GM21528 (cell line): ENCODE results near the gene SERGEF.
"Not testable (repeated sequence)": the region's sequence is repeated elsewhere in the genome, so short reads cannot be mapped to it uniquely, and the experiment has no call there.

Source experiments
- ATAC-seq: cut with Tn5 transposase; IDR thresholded peaks from one replicate; pipeline ENCODE4 v1.9.1; 2021; ENCODE audit warnings: mild to moderate bottlenecking, moderate library complexity; ENCODE audit not compliant: unreplicated experiment, low FRiP score

Gene SERGEF

DNA sequence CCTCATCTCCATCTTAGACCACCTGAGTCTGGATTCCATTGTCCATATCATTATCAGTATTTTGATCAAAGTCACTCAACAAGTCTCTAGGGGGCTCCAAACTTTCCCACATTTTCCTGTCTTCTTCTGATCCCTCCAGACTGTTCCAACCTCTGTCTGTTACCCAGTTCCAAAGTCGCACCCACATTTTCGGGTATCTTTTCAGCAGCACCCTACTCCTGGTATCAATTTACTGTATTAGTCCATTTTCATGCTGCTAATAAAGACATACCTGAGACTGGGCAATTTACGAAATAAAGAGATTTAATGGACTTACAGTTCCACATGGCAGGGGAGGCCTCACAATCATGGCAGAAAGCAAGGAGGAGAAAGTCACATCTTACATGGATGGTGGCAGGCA is 144.4 kb downstream of the SERGEF start:
- ATAC-seq = not testable (repeated sequence)

DNA sequence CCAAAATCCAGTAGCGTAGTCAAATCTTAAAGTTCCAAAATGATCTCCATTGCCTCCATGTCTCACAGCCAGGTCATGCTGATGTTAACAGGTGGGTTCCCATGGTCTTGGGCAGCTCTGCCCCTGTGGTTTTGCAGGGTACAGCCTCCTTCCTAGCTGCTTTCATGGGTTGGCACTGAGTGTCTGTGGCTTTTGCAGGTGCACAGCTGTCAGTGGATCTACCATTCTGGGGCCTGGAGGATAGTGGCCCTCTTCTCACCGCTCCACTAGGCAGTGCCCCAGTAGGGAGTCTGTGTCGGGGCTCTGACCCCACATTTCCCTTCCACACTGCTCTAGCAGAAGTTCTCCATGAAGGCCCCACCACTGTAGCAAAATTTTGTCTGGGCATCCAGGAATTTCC is 145.5 kb downstream of the SERGEF start:
- ATAC-seq = no peak

DNA sequence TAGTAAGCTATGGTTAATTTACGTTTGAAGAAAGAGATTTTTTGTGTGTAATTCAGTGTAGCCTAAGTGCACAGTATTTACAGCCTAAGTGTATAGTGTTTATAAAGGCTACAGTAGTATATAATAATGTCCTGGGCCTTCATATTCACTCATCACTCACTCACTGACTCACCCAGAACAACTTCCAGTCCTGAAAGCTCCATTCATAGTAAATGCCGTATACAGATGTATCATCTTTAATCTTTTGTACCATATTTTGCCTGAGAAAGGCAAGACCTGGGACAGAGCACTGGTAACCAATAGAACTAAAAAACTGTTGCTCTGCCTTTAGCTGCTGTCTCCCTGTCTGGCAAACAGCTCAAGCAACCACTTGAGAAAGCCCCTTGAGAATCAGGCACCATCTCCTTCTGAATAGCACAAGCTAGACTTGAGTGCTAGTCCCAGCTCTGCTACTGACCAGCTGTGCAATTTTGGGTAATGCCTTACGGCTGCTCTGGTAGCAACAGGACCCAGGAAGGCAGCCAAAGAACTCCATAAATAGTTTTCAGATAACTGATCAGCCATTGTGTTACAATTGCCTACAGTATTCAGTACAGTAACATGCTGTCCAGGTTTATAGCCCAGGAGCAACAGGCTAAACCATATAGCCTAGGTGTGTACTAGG is 146.9 kb downstream of the SERGEF start:
- no peak for ATAC-seq

DNA sequence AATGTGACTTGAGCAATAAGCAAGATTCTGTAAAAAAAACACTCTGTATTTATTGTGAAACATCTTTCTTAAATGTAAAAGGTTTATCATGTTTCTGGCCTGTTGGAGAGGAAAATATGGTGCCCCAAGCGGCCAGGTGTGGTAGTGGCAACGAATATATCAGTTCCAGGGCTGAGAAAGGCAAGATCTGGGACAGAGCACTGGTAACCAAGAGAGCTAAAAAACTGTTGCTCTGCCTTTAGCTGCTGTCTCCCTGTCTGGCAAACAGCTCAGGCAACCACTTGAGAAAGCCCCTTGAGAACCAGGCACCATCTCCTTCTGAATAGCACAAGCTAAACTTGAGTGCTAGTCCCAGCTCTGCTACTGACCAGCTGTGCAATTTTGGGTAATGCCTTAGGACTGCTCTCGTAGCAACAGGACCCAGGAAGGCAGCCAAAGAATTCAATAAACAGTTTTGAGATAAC is 148.3 kb downstream of the SERGEF start:
- ATAC-seq = no peak

DNA sequence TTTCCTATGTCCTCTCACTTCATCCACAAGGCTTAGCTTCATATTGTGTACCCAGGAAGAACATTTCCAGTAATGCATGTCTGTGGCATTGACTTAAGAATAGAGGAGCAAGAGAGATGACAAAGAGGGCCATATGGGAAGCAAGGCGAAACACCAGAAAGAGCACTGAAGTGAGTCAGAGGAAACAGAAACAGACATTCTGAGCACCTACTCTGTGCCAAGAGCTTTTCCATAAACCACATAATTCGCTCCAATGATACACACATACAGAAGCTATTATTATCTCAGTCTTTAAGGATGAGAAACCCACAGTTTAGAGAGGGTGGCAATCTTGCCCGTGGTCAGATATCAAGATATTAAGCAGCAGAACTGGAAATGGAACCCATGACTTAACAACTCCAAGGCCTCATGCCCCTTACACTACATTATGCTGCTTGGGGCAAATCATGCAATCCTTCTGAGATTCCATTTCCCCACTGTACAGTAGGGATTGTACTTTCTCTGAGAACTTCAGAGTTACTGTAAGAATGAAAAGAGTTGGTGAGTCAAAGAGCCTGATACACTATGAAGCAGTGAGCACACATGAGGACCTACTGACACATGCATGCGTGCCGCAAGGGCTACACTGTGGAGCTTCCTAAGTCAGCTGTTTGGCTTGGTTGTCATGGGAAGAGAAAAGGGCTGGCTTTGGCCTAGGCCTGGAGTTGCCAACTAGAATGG is 151.7 kb downstream of the SERGEF start:
- no peak for ATAC-seq

DNA sequence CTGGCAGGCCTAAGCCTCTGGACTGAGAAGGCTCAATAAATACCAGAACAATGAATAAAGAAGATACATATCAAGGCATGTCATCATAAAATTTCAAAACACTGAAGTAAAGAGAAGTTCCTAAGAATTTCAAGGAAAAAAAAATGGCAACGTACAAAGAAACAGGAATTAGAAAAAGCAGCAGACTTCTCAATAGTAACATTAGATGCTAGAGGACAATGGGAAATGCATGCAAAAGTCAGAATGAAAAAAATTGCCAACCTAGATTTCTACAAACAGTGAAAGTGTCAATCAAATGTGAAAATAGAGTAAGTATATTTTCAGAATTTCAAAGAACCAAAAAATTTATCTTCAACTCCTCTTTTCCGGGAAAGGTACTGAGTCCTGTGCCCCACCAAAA is 153.3 kb downstream of the SERGEF start:
- no peak for ATAC-seq

DNA sequence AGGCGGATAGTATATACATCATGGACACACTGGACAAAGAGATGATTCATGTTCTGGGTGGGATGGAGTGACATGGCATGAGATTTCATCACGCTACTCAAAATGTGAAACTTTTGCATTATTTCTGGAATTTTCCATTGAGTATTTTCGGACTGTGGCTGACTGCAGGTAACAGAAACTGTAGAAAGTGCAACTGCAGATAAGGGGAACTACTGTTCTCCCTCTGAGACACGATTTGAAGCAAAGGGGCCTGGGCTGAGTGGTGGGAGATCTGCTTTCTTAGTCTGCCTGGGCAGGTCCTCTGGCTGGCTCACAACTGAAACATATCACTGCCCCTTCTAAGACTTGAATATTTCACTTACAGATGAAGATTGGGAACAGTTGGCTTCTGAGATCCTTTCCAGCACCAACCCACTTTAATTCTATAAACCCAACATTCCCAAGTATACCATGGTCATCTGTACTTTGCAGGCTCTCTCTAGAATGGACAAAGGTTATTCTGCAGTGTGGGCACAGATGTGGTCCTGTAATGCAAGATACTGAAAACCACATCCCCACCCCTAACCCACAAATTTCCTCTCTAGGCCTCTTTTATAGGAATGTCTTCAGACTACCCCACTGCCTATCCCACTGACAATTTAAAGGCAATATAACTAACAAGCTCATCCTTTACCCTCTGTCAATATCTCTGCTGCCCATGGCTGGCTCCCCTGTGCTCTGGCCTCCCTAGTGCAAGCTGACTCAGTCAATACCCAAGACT is 157.1 kb downstream of the SERGEF start:
- no peak for ATAC-seq

DNA sequence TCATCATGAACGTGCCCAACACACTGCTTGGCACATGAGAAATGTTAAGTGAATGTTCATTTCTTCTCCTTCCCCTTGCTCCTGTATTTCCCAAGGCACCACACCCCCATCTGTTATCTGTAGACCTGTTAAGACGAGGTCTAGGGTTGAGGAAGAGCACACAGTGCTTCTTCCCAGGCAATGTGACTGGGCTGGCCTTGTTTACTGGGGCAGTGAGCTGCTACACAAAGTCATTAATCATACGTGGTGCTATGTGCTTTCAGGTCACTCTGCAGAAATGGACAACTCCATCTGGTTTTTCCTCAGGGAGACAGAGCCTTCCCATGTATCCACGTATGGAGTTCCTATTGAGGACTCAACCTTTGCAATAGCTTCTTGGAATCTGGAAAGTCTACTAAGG is 159.6 kb downstream of the SERGEF start:
- no peak for ATAC-seq

DNA sequence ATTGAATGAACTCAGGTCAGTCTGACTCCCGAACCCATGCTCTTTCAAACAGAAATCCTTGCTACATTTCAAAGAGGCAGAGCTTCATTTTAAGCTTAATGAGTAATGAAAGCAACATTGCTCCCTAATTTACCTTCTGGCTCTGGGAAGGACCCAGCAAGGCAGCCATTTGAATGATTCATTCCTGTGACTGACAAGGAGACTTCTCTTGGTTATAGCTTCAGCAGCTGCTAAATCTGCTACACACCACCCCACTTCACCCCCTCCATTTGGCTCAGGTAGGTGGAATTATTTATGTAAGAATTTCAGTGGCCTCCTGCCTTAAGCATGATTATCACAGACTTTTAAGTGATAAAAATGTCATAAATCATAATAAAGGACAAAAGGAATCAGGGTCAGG is 160.6 kb downstream of the SERGEF start:
- ATAC-seq = no peak

DNA sequence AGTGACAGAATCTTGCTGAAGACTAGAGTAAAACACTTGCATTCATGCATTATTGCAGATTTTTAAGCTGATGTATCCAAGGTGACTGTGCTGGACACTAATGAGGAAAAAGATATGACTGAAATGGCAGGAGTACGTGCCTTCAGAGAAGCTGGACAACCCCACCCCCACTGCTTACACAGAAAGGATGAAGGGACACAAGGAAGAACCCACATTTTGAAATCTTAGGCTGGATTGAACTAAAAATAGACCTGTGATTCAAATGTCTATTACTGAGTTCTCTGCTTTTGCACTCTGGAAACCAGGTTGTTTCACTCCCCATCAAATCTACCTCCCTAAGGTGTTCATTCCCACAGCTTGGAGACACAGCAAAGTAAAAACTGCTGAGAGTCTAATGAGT is 161.2 kb downstream of the SERGEF start:
- ATAC-seq = no peak

DNA sequence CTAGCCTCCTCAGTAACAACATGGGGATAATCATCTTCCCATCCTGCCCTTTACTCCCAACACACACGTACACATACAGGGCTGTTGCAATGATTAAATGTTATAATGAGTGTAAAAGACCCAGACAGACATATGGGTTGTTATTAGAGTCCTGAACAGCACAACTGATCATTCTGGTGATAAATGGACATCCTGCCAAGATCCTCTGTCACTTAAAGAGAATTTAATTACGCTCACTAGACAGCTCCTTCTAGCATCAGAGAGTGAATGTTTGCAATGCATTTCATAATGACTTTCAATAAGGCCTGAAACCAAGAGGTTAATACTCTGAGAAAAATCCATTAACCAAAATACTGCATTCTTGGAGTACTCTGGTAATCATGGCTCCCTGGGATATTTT is 162.5 kb downstream of the SERGEF start:
- no peak for ATAC-seq

DNA sequence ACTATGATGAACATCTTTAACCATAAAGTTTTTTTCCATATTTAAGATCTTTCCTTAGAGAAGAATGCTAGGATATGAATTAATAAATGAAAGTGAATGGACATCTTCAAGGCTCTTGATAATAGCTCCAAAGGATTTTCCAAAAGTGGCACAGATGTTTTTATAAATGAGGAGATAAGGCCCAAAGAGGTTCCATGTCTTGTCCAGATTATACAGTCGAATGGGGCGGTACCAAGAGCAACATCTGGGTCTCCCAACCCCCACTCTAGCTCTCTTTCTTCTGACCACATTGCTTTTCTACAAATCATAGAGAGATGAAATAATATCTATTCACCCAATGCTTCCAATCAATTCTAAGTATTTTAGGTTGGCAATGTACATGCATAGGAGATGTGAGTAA is 164.1 kb downstream of the SERGEF start:
- no peak for ATAC-seq

DNA sequence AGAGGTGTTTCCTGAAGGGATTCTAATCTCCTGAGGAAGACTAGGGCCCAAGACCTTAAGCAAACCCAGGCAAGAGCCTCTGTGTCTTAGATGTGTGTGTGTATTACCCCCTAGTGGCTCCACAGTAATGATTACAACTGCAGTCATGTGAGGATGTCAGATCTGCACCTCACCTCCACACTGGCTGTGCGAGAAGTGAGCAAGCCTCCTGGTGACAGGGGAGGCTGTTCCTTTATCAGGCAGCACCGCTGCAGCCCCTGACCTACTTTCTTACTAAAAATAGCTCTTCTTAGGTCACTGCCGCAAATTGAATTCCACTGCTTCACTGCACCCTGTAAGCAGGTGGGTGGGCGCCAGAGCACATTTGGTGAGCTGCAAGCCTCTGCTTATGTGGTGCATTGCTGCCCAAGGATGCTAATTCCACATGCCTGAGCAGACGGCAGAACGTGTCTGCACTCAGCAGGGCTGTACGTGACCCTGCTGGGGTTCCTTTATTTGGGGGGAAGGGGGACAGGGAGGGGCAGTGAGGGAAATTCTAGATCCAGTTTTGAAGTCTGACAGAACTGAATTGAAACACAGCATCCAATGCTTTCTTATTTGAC is 165.9 kb downstream of the SERGEF start:
- no peak for ATAC-seq

DNA sequence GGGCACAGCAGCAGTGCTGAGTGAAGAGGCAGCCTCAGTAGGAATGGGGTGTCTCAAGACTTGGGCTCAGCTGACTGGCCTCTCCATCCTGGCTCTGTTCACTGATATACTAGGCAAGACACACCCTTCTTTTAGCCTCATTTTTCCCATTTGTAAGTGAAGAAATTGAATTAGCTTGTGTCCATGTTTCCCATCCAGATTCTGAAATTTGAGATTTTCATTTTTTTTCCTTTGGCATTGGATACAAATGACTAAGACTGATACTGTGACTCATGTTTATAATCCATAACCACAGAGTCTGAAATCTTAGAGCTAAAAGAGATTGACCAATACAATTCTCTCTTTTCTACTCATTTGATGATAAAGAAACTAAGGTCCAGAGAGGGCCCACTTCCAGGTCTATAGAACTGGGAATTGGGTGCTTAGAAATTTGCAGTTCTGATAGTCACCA is 167.4 kb downstream of the SERGEF start:
- ATAC-seq = no peak

DNA sequence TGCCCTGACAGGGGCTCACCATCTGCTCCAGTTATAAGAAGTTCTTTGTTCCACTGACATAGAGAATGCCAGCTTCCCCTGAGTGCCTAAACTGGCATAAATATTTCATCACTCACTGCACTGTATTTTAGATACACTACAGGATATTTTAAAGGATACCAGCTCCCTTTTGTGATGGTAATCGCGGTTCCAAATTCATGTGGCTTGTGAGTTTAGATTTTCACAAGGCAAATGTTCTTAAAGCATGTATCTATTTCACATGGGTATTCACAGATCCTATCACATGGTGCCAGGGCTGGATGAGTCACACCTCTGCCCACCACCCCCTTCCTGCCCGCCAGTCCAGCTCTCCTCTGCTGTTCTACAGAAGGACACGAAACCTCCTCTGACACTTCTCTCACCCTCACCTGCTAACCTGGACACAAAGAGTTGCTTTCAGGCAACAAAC is 172.7 kb downstream of the SERGEF start:
- no peak for ATAC-seq

DNA sequence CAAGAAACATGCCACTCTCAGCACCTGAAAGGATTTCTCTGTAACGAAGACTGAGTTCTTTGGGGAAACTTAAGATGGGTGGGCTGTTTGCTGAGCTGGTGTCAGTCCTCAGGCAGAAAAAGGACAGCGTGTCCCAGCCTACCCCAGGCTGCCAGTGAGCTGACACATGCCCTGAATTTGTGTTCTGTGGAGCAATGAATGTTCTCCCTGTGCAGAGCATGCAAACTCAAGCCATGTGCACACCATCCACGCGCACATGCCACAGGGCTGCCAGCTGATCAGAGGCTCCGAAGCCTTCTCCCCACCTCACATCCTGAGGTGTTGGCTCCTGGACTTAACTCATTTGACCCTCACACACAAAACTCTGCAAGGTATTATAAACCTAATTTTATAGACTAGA is 173.4 kb downstream of the SERGEF start:
- no peak for ATAC-seq

DNA sequence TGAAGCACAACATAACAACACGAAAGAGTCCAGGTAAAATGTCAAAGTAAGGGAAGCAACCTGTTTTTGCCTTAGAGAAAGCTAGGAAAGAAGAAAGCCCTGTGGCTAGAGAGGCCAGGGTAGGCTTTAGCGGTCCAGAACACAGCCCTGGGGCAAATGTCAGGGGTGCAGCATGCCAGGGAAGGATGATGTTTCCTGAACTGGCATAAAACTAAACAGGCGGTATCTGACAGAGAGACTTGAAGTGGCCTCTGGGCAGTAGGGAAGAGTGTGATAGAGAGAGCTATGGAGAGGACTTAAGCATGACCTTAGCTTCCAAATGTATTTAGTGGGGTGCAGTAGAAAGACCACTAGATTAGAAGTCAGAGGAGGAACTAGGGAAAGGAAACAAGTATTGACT is 174.7 kb downstream of the SERGEF start:
- no peak for ATAC-seq

DNA sequence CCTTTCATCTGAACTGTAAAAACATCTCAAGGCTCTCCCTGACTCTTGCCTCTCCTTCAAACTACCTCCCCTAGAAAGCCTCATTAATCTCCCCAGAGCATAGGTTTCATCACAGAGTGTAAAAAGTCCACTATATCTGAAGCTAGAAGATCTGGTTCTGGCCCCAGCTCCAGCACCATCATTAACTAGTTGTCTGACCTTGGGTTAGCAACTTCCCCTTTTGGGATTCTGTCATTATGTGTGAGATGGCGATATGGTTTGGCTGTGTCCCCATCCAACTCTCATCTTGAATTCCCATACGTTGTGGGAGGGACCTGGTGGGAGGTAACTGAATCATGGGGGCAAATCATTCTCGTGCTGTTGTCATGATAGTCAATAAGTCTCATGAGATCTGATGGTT is 181.0 kb downstream of the SERGEF start:
- ATAC-seq = no peak

DNA sequence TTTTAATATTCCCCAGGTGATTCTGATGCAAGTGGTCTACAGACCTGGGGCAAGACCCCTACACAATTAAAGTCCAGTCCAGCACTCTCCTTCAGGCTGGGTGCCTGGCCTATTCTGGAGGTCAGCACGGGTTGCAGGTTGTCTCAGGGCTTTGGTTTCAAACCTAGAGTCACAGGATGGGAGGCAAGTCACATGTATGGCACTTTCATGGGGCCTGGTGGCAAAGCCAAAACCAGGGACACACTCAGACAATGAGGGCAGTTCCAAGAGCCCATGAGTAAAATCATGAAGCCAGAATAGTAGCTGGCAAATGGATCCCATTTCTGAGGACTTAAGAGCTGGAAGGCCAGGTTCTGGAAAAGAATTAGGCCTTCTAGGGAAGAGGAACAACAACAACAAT is 181.6 kb downstream of the SERGEF start:
- ATAC-seq = no peak

DNA sequence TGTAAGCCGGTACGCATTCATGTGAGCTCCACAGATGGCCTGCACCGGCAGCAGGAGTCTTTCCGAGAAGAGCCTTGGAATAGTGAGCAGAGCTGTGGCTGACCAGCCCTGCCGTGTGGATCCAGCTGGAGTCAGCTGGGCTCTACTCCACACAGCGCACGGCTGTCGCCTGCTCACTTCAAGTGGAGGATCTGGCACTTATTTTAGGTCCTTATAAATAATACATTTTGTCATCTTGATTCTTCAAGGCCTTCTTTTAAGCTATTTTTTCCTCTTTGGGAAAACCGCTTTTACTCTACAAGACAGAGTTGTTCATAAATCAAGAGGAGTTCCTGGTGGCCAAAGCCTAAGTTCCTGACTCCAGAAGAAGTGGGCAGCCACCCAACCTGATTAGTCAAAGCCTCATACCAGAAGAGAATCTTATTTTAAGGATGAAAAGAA is 184.5 kb downstream of the SERGEF start:
- no peak for ATAC-seq

DNA sequence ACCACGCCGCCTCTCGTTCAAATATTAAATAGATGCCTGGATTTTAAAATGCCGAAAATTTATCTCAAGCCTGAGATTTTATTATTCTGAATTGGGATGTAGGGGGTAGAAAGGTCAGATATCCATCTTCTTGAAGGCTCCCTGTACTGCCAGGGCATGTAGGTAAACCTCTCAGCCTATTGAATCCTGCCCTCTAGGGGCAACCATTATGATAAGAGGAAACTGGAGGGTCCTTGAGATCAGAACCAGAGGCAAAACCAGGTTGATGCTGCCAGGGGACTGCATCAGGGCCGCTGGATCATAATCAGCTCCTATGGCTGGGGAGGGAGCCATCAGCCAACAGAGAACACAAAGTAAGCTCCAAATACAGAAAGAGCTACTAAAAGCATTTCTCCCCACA is 185.8 kb downstream of the SERGEF start:
- no peak for ATAC-seq
